CD4-positive, alpha-beta T cell treated with Interleukin-4 for 1 hour (primary cell): Measurements from ENCODE around the gene RIMBP2.

Experiments used
- DNase-seq, 2 donors: peaks; one replicate each; pipeline ENCODE4 v3.0.0-alpha.2; 2020 to 2022

The RIMBP2 gene

GRCh38 chr12:130497991-130498390 lies 218.1 kb downstream of the RIMBP2 start:
- DNase-seq: no peak

GRCh38 chr12:130497321-130497720 lies 218.8 kb downstream of the RIMBP2 start:
- no peak for DNase-seq

GRCh38 chr12:130496516-130497120 lies 219.5 kb downstream of the RIMBP2 start:
- DNase-seq: no peak

GRCh38 chr12:130495156-130495555 lies 220.9 kb downstream of the RIMBP2 start:
- DNase-seq: no peak

- DNase-seq: no peak
These were observed 221.4 kb downstream of the RIMBP2 start for GRCh38 chr12:130494736-130495135.

DNA sequence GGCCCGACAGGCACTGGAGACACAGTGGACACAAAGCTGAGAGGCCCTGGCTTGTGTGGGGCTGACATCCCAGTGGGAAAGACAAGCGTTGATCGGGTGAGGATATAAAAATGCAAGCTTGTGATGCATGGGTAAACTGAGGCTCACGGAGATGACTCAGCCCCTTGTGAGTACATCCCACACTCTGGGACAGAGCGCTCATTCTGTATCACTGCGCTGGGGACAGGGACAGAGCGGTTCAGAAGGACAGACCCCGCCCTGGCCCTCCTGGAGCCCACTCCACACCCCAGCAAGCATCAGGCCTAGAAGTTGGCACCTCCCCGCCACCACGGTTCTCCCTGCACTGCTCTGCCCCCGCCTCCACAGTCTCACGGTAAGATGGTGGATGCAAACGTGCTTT lies 222.1 kb downstream of the RIMBP2 start:
- DNase-seq: no peak

- DNase-seq: no peak
These were observed 224.4 kb downstream of the RIMBP2 start for GRCh38 chr12:130491421-130492357.

GRCh38 chr12:130490674-130491073 lies 225.4 kb downstream of the RIMBP2 start:
- no peak for DNase-seq

- no peak for DNase-seq
These were observed 226.8 kb downstream of the RIMBP2 start for GRCh38 chr12:130489293-130489692.

DNA sequence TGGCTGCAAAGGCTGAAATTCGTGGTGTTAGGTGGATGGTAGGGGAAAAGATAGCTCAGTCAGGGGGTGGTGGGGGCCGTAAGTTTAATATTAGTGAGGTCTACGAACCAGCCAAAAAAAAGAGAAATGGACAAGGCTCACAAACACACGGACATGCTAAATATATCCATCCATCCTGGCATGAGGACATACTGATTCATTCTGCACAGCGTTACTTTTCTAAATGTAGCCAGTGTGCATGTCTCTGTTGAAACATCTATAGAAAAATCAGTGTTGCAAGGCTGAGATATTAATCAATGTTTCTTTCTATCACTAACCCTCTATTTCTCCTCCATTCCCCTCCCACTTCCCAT lies 227.8 kb downstream of the RIMBP2 start:
- no peak for DNase-seq

GRCh38 chr12:130487636-130488357 lies 228.3 kb downstream of the RIMBP2 start:
- no peak for DNase-seq

GRCh38 chr12:130486891-130487416 lies 229.1 kb downstream of the RIMBP2 start:
- no peak for DNase-seq

DNA sequence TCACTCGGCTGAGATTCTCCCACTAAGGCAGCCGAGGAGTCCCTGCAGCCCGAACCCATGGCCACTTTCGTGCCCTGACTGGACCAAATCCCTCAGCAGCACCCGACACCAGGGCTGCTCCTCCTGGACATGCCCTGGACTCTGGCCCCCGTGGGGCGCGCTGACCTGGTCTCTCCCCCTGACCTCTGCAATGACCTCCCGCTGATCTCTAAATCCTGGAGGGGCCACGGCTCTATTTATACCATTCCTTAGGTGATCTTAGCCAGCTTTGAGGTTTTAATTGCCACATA lies 230.0 kb downstream of the RIMBP2 start:
- DNase-seq: no peak

- no peak for DNase-seq
These were observed 230.6 kb downstream of the RIMBP2 start for GRCh38 chr12:130485291-130486145.

DNA sequence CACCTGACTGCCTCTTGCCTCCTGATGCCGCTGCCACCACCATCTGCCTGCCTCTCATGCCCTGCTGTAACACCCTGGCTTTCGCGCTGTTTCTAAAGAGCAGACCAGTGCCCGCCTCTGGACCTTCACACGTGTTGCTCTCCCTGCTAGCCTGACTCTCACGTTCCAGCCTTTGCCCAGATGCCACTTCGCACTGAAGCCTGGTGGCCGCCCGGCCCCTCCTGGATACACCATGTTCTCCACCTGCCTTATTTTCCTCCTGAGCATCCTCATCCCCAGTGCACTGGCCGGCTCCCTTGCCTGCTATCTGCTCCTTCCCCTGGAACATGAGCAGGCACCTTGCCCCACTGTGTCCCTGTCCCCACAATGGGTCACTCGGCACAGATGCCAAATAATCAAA lies 231.9 kb downstream of the RIMBP2 start:
- DNase-seq: no peak

GRCh38 chr12:130483616-130484180 lies 232.4 kb downstream of the RIMBP2 start:
- no peak for DNase-seq

GRCh38 chr12:130482448-130482847 lies 233.7 kb downstream of the RIMBP2 start:
- no peak for DNase-seq

DNA sequence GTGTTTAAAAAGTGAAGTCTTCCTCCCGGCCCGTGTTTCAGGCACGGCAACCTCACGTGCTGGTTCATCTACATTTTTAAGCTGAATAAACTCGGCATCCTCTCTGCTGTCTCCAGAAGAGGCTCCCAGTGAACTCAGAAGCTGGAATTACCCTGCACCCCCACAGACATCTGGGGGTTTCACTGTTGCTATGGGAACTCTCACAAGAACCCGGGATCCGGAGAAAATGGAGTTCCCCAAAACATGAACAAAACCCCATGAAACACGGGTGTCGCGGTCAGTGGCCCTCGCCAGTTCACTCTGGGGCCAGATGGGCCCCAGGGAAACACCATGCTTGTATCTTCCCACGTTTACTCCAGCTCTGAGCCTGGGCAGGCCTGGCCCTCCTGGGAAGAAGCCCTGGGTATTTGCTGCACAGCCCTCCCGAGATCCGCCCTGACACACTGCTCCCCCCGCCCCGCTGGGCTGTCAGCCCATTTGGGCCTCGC lies 234.7 kb downstream of the RIMBP2 start:
- no peak for DNase-seq

GRCh38 chr12:130480887-130481286 lies 235.2 kb downstream of the RIMBP2 start:
- no peak for DNase-seq

DNA sequence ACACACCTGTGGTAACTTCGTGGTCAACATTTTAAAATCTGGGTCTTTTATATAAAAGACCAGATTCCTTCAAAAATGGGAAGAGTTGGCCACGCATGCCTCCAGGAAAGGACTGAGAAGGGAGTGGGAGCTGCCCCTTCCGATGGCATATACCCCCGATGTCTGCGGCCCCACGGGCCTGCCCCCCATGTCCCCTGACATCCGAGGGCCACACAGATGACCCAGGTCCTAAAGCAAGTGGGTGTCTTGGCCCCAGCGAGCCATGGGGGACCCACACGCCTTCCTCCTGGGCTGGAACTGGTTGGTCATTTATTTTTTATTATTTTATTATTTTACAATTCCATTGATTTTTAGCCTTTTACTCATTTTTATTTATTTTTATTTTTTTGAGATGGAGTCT lies 235.9 kb downstream of the RIMBP2 start:
- no peak for DNase-seq

- no peak for DNase-seq
These were observed 236.5 kb downstream of the RIMBP2 start for GRCh38 chr12:130479401-130480125.

DNA sequence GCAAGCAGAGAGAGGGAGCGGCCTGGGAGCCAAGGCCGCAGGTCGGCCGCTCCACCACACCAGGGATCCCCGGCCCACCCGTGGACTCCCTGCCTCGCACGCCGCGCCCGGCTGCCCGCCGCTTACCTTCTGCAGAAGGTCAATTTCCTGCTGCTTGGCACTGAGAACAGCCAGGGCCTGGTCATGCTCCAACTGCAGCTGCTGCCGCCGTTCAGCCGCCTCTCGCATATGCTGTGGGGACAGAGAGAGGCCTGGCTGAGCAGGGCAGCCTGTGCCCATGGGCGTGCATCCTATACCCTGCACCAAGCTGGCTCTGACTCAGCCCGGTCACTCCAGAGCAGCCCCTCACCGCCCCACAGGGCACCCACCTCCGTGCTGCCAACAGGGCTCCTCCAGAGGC lies 237.3 kb downstream of the RIMBP2 start:
- DNase-seq: no peak
